ENCODE data around the gene MARCKS. TPM values are rescaled to one million over a fixed set of nuclear protein-coding genes. Genes with fewer than 3 reads are reported as not detected.

Gene MARCKS
- total RNA-seq, 1 donor from 2014 or later: 890 TPM

- peaks cover 15% of the 10 kb centered on the region for H3K36me3 Mint-ChIP-seq (ENCODE audit: unreplicated experiment)
- H3K9me3 Mint-ChIP-seq (ENCODE audit: unreplicated experiment): no peaks in the 10 kb centered on the region
- H3K4me3 Mint-ChIP-seq (ENCODE audit: unreplicated experiment): no peak overlapping the region
- TF ChIP-seq CTCF (IDR thresholded peaks at IDR 0.05): no peak
- H3K27ac Mint-ChIP-seq (ENCODE audit: unreplicated experiment): no peak overlapping the region
- DNase-seq (ENCODE audit: extremely low spot score, unreplicated experiment): no peak
- peaks cover 38% of the 10 kb centered on the region for H3K4me1 Mint-ChIP-seq (ENCODE audit: unreplicated experiment)
- no peaks in the 10 kb centered on the region for H3K27me3 Mint-ChIP-seq (ENCODE audit: unreplicated experiment)
Observed at GRCh38 chr6:113855500-113856374, 1.4 kb upstream of the MARCKS start.

GRCh38 chr6:113856375-113856624, 845 bp upstream of the MARCKS start:
- no peak overlapping the region for H3K27ac Mint-ChIP-seq (ENCODE audit: unreplicated experiment)
- peaks cover 36% of the 10 kb centered on the region for H3K4me1 Mint-ChIP-seq (ENCODE audit: unreplicated experiment)
- no peaks in the 10 kb centered on the region for H3K9me3 Mint-ChIP-seq (ENCODE audit: unreplicated experiment)
- no peak overlapping the region for H3K4me3 Mint-ChIP-seq (ENCODE audit: unreplicated experiment)
- no peak for DNase-seq (ENCODE audit: extremely low spot score, unreplicated experiment)
- H3K36me3 Mint-ChIP-seq (ENCODE audit: unreplicated experiment): peaks cover 20% of the 10 kb centered on the region
- TF ChIP-seq CTCF (IDR thresholded peaks at IDR 0.05): no peak
- H3K27me3 Mint-ChIP-seq (ENCODE audit: unreplicated experiment): no peaks in the 10 kb centered on the region

- Mint-ChIP-seq H3K9me3 (ENCODE audit: unreplicated experiment) (no peaks in the 10 kb centered on the region), H3K27me3 (ENCODE audit: unreplicated experiment) (no peaks in the 10 kb centered on the region), H3K27ac (ENCODE audit: unreplicated experiment) (no peak overlapping the region), H3K4me1 (ENCODE audit: unreplicated experiment) (peaks cover 36% of the 10 kb centered on the region), H3K36me3 (ENCODE audit: unreplicated experiment) (peaks cover 36% of the 10 kb centered on the region), H3K4me3 (ENCODE audit: unreplicated experiment) (no peak overlapping the region)
- no peak for DNase-seq (ENCODE audit: extremely low spot score, unreplicated experiment)
- no peak for TF ChIP-seq CTCF (IDR thresholded peaks at IDR 0.05)
Observed at GRCh38 chr6:113857556-113858479, 673 bp downstream of the MARCKS start.

GRCh38 chr6:113858480-113859348, 1.6 kb downstream of the MARCKS start:
- TF ChIP-seq CTCF (IDR thresholded peaks at IDR 0.05): peak; percentile 97
- H3K27ac Mint-ChIP-seq (ENCODE audit: unreplicated experiment): no peak overlapping the region
- H3K4me3 Mint-ChIP-seq (ENCODE audit: unreplicated experiment): no peak overlapping the region
- DNase-seq (ENCODE audit: extremely low spot score, unreplicated experiment): peak; percentile 98
- no peaks in the 10 kb centered on the region for H3K27me3 Mint-ChIP-seq (ENCODE audit: unreplicated experiment)
- H3K36me3 Mint-ChIP-seq (ENCODE audit: unreplicated experiment): peaks cover 36% of the 10 kb centered on the region
- no peaks in the 10 kb centered on the region for H3K9me3 Mint-ChIP-seq (ENCODE audit: unreplicated experiment)
- H3K4me1 Mint-ChIP-seq (ENCODE audit: unreplicated experiment): peaks cover 33% of the 10 kb centered on the region
